CD4-positive, alpha-beta T cell treated with Interferon alpha-2 for 1 hour (primary cell): ENCODE results near the gene ATP2B2.

Experiments used
- DNase-seq, 2 donors: peaks; one replicate each; pipeline ENCODE4 v3.0.0-alpha.2; 2020 to 2022

The ATP2B2 gene

DNA sequence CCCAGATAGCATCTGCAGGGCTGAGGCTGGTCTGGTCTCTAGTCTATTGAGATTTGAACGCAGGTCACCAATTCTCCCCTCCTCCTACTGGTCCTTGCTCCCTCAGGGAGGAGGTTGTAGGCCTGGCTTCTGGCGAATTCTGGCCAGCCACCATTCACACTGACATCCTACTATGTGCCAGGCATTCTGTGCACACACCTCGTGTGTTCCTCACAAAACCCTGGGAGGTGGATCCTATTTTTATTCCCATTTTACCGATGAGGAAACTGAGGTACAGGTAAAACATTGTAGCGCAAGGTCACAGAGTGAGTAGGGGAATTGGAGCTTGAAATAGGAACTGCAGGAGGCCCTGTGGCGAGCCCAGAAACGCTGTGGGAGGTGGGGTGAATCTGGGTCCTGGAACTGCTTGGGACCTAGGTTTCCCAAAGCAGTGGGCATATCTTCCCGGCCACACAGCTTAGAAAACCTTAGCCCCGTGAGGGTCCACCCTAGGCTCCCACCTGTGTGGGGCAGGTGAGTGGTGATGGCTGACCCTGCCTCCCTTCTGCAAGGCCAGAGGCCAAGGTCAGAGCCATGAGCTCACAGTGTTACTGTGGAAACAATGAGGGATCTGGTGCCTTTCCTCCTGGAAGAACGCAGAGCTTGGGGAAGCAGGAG is 4.8 kb upstream of the ATP2B2 start:
- DNase-seq: no peak

DNA sequence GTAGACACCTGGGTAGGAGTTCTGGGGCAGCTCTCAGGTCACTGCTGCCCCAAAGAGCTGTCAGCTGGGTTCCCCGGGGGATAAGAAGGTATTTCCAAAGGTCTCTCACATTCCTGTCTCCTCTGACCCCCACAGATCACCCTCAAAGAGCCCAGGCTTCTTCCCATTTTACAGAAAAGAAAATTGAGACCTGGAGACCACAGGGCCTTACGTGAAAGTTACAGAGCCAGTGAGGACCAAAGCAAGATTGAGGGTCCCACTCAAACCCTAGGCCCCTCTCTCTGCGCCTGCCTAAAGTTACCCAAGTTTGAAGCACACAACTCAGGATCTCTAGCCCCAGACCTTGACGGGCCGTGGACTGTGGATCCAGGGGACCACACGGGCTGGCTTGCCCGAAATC is 3.9 kb upstream of the ATP2B2 start:
- DNase-seq: no peak

DNA sequence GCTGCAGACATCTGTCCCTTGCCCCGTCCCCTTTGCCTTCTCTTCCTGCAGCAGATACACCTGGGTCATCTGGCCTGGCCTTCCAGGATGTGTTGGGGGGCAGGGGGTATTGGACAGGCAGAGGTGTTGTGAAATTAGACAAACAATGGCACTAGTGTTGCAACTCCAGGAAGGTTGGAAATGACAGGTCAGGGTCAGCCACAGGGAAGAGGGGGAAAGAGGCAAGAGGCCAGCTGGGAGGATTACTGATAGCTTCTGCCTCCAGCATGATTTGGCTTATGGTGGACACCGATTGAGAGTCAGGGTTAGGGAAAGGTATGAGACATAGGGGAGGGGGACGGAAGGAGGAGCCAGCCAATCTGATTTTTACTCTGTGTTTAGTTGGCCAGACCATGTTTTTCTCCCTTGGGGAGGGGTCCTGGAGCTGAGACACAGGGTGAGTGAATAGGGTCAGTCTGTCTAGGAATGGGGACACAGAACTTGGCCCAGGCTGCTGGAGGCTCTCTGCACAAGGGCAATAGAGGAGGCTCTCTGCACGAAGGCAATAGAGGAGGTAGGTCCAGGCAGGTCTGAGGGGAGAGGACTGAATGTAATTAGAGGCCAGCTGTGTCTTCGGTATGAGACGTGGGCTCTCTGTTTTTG is 3.4 kb upstream of the ATP2B2 start:
- no peak for DNase-seq

DNA sequence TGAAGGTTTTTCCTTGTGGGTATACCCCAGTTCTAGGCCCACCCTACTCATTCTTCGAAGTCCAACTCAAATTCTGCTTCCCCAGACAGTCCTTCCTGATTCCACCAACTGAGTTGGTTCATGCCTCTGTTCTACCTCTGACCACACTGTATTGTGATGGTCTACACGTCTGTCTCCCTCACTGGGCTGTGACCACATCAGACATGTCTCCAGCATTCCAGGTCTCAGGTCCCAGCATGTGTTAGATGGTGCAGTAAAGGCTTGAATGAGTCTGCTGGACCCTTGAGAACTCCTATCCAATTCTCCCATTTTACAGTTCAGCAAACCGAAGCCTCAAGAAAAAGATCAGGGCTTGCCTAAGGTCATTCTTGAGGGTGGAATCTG is 2.8 kb upstream of the ATP2B2 start:
- no peak for DNase-seq

DNA sequence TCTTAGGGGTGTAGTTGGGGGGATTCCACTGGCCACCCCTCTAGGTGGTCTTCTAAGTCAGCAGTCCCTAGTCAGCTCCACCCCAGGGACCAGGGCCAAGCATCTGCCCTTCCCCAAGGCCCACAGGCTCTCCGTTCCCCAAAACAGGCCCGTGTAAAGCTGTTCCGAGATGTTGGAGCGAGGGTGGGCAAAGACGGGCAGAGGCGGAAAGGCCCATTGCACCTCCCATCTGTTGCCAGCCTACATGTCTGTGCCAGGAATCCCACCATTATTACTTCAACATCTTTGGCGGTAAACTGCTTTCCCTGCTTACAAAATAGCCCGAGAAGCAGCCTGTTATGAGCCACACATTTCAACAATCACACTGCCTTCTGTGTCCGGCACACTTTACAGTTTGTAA is 1.9 kb upstream of the ATP2B2 start:
- DNase-seq: no peak

DNA sequence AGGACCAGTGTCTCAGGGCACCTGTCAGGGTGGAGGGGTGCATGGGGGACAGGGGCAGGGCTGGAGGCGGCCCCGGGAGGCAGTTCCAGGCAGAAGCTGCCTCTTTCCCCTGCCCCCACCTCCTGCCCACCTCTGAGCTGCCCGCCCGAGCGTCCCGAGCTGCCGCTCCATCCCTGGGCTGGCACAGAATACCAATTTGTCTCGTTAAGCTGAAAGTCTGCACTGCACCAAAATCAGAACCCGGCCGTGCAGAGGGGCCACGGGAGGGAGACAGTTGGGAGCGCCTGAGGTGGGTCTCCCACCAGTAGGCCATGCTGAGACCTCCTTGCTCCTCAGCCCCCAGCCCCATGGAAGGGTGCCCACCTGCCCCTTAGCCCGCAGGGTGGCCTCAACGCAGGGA is 1.3 kb upstream of the ATP2B2 start:
- DNase-seq: no peak

DNA sequence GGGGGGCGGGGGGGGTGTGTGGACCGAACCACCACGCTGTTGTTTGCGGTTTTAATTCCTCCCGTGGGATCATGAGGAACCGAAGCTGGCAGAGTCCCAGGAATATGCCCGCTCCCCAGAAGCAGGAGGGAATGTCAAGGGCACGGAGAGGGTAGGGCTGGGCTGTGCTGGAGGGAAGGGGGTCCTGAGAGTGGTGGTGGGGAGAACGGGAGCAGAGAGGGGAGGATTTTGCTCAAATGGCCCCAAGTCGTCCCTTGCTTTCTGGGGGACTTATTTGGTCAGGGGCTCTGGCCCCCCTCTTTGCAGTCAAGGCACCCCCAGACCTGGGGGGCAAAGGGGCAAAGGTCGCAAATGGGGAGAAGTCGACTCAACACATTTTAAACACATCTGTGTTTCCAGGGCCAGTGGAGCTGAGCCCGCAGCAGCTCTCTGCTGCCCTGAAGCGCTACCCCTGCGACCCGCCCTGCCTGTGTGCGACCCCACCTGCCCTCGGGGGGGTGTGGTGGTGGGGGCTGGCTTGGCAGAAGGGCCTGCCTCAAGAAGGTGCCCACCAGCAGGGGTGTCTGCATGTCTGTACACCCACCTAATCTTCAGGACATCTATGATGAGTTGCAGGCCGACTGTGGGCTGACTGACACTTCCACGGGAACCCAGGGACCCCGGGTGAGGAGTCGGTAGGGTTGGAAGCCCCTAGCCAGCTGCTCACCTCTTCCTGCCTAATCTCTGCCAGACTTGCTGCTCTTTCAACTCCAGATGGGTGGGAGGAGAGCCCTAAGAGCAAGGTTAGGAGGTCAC is 602 bp upstream of the ATP2B2 start:
- DNase-seq: no peak

DNA sequence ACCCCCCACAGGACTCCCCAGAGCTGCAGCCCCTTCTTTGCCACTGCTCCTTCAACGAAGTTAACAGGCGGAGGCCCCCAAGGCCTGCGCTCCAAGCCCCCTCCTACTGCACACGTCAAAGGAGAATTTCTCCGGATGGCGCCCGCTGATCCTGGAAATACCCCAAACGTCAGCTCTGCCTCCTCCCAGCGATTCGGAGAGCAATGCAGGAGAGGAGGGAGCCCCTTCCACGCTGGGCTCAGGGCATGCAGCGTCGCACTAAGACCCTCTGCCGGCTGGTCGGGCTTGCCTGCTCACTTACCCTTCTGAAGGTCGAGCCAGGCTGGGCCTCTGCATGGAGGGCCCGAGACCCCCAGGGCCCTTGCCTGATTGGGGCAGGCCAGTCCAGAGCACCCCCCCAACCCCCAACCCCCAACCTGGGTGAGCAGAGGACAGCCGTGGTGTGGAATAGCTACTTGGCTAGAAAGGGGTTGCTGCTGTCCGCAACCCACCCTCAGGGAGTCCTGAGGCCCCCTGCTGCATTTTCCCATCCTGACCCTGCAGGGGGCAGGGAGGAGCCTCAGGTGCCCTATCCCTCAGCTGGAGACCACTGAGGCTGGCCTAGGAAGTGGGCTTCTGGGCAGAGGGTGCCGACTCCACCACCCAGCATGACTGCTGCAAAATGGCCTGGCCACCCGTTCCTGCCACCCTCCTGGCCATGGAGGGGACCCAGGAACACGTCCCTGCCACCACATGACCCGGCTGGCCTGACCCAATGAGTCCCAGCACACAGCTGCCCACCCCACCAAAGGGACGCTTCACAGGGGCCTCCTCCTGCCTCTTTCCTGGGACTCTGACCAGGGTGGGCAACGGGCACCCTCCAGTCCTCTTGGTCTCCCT is 976 bp downstream of the ATP2B2 start:
- no peak for DNase-seq

DNA sequence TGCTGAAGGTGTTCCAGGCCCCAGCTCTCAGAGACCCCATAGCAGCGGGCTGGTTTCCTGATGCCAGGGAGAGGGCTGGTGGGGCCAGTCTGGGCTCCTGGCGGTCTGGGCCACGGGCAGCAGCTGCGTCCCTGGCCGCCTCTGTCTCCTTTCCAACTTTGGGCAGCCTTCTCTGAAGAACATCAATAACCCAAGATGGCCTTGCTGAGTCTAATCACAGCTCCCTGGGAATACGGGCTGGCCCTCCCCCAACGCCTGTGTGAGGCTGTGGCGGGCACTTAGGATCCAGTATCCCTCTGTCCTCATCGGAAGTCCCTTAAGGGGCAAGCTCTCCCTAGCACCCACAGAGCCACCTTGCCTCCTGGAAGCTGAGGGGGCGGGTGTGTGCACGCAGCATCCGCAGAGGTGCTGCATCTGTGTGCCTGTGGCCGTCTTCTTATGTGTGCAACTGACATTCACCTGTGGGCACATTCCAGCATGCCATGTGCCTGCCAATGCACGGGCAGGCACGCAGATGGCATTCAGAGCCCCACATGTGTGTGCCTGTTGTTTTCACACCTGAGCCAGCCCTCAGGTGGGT is 2.1 kb downstream of the ATP2B2 start:
- DNase-seq: no peak

DNA sequence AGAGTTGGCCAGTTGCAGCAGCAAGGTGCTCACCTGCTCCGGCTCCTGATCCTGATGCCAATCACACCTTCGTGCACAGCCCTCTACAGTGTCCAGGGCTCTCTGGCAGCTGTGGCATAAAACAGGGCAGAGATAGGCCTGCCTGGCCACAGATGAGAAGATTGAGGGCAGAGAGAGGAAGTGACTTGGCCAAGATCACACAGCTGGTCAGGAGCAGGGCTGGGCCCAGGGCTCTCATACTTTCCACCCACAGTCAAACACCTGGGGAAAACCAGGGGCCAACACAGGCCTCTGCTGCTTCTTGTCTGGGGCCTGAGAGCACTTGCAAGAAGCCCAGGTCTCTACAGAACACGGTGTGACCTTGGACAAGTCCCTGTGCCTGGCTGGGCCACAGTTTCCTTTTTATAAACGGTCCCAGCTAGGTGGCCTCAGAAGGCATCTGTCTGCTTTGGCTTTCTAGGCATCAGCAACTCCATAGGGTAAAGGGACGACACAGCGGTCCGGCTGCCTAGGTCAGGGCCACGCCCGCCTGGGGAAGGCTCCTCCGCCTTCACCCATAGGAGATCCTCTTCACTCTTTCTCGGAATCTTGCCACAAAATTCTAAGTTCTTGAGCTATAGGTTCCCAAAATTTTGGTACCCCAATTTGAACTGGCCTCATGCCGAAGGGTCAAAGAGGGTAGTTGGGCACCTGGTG is 3.1 kb downstream of the ATP2B2 start:
- DNase-seq: no peak

DNA sequence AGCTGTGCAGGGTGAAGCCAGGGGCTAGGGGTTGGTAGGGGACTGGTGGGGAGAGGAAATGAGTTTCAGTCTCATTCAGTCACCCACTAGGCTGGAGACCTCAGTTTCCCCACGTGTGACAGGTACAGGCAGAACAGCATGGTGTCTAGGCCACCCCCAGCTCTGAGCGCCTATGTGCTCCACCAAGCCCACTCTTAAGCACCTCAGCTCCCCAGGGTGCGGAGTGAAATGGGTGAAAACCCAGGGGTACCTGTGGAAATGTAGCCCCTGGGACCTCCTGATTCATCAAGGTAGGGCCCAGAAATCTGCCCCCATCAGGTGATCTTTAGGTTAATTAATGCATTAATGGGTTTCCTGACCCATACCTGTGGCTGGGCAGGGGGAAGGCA is 3.7 kb downstream of the ATP2B2 start:
- DNase-seq: no peak

DNA sequence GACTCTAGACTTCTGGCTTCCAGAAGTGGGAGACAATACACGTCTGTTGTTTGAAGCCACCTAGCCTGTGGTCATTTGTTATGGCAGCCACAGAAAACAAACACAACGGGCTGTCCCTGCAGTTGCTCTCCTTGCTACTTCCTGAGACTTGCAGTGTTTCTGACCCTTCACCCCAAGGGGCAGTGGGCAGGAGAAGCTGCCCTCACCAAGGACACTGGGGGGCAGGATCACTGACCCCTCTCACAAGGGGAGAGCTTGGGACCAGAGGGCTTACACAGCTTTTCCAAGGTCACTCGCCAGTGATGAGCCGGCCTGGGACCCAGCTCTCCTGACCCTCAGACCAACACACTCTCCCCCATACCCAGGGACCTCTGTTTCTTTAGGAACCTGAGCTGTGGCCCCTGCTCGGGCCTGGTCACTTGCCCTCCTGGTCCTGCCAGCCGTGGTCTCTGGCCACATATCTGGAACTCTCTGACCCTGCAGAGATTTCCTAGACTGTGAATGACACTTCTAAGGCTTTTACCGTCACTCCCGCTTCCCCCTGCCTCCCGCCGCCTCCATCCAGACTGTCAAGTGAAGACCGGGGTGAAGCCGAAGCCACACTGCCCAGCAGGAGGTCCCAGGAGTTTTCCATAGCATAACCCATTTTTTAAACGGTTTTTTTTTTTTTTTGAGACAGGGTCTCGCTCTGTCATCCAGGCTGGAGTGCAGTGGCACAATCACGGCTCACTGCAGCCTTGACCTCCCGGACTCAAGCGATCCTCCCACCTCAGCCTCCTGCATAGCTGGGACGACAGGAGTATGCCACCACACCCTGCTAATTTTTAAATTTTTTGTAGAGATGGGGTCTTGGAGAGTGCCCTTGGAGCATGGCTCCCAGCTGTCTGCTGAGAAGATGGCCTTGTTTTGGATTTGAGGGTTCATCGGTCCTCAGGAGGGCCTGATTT is 4.4 kb downstream of the ATP2B2 start:
- no peak for DNase-seq

DNA sequence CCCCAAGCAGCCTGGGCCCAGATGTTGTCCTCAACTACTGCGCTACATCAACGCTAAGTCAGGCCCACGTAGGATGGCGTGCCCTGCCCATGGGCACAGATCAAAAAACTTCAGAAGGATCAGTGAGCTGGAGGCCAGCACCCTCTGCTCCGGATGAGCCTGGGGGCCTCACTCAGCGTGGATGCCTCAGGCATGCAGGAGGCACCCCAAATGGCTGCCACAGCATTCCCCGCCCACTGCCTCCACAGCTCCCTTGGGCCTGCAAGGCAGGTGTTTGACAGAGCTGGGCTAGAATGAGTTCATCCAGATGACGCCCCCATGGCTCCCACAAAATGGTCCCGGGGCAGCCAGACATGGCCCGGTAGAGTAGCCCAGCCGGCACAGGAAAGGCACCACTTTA is 7.1 kb downstream of the ATP2B2 start:
- DNase-seq: no peak

DNA sequence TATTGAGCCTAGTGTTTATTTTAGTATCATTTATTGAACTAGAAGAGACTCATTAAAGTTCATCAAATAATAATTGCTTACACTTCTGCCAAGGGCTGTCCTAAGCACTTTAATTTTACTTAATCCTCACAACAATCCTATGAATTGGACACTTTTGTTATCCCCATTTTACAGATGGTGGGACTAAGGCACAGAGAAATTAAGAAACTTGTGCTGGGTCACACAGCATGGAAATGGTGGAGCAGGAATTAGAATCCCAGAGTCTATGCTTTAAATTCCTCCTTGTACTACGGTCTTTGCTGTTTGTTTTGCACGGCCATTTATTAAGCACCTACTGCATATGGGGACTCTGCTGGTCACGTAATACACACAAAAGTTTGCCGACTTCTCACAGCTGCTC is 7.9 kb downstream of the ATP2B2 start:
- no peak for DNase-seq

DNA sequence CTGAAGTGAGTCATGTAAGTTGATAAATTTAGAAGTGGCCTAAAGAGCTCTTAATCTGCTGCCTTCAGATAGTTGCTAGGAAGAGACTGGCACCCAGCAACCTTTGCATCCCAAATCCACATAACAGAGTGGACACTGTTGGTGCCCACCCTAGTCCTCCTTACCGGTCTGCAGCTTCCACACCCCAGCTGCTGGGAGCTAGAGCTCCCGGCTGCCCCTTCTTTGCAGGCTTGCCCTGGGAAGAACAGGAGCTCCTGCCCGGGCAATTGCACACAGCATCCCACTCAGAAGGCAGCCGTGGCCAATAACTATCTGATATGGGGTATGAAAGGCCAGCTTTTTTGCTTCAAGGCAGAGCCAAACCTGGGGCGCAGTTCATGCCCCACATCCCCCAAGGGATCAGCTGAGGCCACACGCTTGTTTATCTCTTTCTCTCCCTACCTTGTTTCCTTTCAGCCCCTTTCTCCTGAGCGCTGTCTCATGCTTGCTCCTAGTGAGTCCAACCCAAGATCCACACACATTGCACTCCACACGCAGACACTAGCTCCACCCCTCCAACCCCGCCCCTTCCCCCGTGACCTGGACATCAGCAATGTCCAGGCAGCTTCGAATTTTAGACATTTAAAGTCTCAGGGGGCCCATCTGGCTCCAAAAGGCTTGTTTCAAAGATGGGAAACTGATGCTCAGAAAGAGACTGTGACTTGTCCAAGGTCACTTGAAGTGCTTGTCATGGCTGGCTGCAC is 9.1 kb downstream of the ATP2B2 start:
- DNase-seq: no peak

DNA sequence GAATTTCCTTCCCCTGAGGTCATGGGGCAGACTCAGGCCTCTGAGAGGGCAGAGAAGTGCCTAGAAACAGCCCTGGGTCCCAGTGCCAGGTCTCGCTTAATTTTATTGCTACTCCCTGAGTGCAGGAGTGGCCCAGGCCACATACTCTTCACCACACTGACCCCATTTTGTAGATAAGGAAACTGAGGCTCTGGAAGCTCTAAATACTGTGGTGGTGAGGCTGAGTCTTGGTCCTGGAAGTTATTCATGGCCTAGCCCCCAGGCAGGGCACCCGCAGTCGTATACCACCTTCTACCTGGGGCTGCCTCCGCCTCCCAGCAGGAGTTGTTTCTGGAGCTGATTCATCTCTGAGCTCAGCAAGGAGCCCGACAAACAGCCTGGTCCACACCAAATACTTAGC is 9.8 kb downstream of the ATP2B2 start:
- no peak for DNase-seq

DNA sequence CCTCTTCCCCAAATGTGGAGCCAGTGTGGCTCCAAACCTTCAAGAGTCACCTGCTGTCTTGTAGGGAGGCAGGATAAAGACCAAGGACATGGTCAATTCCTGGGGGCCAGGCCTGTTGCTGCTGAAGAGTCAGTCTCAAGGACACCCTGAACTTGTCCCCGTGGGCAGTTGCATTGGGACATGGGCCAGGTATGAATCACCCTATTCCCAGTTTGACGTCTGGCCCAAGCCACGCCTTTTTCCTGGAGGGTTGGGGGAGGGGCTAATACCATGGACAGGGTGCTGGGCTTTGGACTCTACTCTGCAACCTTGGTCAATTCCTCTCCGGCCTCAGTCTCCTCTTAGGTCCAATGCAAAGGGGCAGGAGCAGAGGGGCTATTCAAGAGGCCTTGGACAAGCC is 10.4 kb downstream of the ATP2B2 start:
- DNase-seq: no peak

DNA sequence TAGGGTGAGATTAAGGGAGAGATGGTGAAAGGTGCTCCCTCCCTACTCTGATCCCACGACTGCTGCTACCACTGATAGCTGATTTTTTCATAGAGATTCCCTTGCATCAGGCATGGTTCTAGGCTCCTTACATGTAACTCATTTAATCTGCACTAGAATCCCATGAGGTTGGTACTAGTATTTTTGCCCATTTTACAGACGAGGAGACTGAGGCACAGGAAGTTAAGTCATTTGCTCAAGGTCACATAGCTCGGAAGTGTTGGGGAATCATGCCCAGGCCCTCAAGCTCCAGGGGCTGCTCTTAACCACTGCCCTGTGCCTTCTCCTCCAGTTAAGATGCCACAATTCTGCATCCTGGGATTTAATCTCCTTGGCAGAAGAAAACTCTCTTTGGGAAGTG is 11.2 kb downstream of the ATP2B2 start:
- no peak for DNase-seq

DNA sequence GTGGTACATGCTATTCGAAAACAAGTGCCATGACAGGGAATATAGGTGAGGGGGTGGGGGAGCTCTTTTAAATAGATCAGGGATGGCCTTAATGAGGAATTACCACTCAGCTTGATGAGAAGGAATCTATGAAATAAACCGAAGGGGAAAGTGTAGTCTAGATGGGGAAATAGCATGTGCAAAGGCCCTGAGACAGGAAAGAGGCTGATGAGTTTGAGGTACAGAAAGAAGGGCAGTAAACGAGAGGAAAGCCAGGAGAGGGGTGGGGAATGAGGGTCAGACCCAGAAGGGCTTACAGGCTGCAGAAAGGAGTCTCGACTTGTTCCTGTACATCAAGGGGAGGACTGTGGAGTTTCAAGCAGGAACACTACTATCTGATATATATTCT is 12.2 kb downstream of the ATP2B2 start:
- no peak for DNase-seq
